Mesendoderm (in vitro differentiated cells): ENCODE data around the gene CALML6.

Source experiments
- DNase-seq: peaks from one replicate; pipeline ENCODE4 v3.0.0; 2013
- H2AK5ac ChIP-seq: 2 replicates; pipeline ENCODE4 v1.6.1; 2013; ENCODE audit warnings: low read length, inconsistent platforms
- H2BK120ac ChIP-seq: 2 replicates; pipeline ENCODE4 v1.6.1; 2013; ENCODE audit warnings: low read depth, mild to moderate bottlenecking, low read length, moderate library complexity, mixed read lengths
- H2BK15ac ChIP-seq: replicated peaks from 2 replicates; pipeline ENCODE4 v1.6.1; 2013; ENCODE audit warnings: low read depth, mild to moderate bottlenecking, moderate library complexity
- H2BK5ac ChIP-seq: 2 replicates; pipeline ENCODE4 v1.6.1; 2013; ENCODE audit warnings: low read length, inconsistent platforms
- H3K18ac ChIP-seq: 2 replicates; pipeline ENCODE4 v1.6.1; 2013; ENCODE audit warnings: mild to moderate bottlenecking, low read length, mixed read lengths
- H3K23ac ChIP-seq: one replicate; pipeline ENCODE4 v1.6.1; 2013; ENCODE audit warnings: low read length
- H3K27ac ChIP-seq: 2 replicates; pipeline ENCODE4 v1.5.1; 2013; ENCODE audit warnings: low read depth, mild to moderate bottlenecking, inconsistent platforms, low read length, moderate library complexity
- H3K27me3 ChIP-seq: 2 replicates; pipeline ENCODE4 v1.6.1; 2013; ENCODE audit warnings: low read length, control low read depth, mild to moderate bottlenecking, inconsistent platforms; ENCODE audit not compliant: insufficient read depth, poor library complexity
- H3K36me3 ChIP-seq: 2 replicates; pipeline ENCODE4 v1.6.1; 2013; ENCODE audit warnings: low read length, inconsistent platforms; ENCODE audit not compliant: control insufficient read depth, insufficient read depth
- H3K4ac ChIP-seq: one replicate; pipeline ENCODE4 v1.6.1; 2013; ENCODE audit warnings: low read depth, mild to moderate bottlenecking, low read length, moderate library complexity
- H3K4me1 ChIP-seq: 2 replicates; pipeline ENCODE4 v1.6.1; 2013; ENCODE audit warnings: low read depth, low read length, inconsistent platforms; ENCODE audit not compliant: control insufficient read depth
- H3K4me2 ChIP-seq: 2 replicates; pipeline ENCODE4 v1.6.1; 2013; ENCODE audit warnings: low read length
- H3K4me3 ChIP-seq: 2 replicates; pipeline ENCODE4 v1.5.1; 2013; ENCODE audit warnings: mild to moderate bottlenecking, low read length
- H3K56ac ChIP-seq: one replicate; pipeline ENCODE4 v1.6.1; 2013; ENCODE audit warnings: low read length
- H3K79me1 ChIP-seq: 2 replicates; pipeline ENCODE4 v1.6.1; 2013; ENCODE audit warnings: low read length, inconsistent platforms
- H3K79me2 ChIP-seq: 2 replicates; pipeline ENCODE4 v1.6.1; 2013; ENCODE audit warnings: mild to moderate bottlenecking, low read length; ENCODE audit not compliant: control insufficient read depth, insufficient read depth
- H3K9ac ChIP-seq: 2 replicates; pipeline ENCODE4 v1.6.1; 2013; ENCODE audit warnings: low read length, inconsistent platforms
- H4K5ac ChIP-seq: one replicate; pipeline ENCODE4 v1.6.1; 2013; ENCODE audit warnings: low read length
- H4K8ac ChIP-seq: one replicate; pipeline ENCODE4 v1.6.1; 2013; ENCODE audit warnings: low read depth, mild to moderate bottlenecking, control low read depth, low read length, moderate library complexity
- WGBS: extraction: QIAGEN DNeasy Blood & Tissue Kit; methylation state at CpG from one replicate; pipeline ENCODE4 v1.1.7; 2013; ENCODE audit warnings: low lambda C conversion rate, missing lambda C conversion rate; ENCODE audit not compliant: insufficient coverage; ENCODE audit errors: extremely low coverage; 5-methylcytosine and 5-hydroxymethylcytosine counted together

CALML6 gene

GRCh38 chr1:1954831-1955441 lies 39.9 kb downstream of the CALML6 start:
- no peak overlapping the region for H3K4ac ChIP-seq
- no peak overlapping the region for H2AK5ac ChIP-seq
- H2BK120ac ChIP-seq: no peak overlapping the region
- no peak overlapping the region for H3K23ac ChIP-seq
- no peak for DNase-seq
- no peak overlapping the region for H3K4me3 ChIP-seq
- no peak overlapping the region for H3K27ac ChIP-seq
- no peak overlapping the region for H4K5ac ChIP-seq
- H2BK5ac ChIP-seq: no peak overlapping the region
- H3K79me2 ChIP-seq: no peaks in the 10 kb centered on the region
- no CpG with 5 or more reads among the region's 46 CpGs for WGBS
- H3K18ac ChIP-seq: no peak overlapping the region
- no peak overlapping the region for H3K9ac ChIP-seq
- H3K79me1 ChIP-seq: no peaks in the 10 kb centered on the region
- H3K36me3 ChIP-seq: no peaks in the 10 kb centered on the region
- no peak overlapping the region for H2BK15ac ChIP-seq
- H3K4me2 ChIP-seq: no peak overlapping the region
- no peak overlapping the region for H3K56ac ChIP-seq
- H4K8ac ChIP-seq: no peak overlapping the region
- no peaks in the 10 kb centered on the region for H3K27me3 ChIP-seq
- H3K4me1 ChIP-seq: no peaks in the 10 kb centered on the region

GRCh38 chr1:1955621-1956094 lies 40.6 kb downstream of the CALML6 start:
- H3K23ac ChIP-seq: no peak overlapping the region
- H3K27me3 ChIP-seq: no peaks in the 10 kb centered on the region
- H3K56ac ChIP-seq: peak overlapping the region; percentile 15
- no peak overlapping the region for H3K4me2 ChIP-seq
- no CpG with 5 or more reads among the region's 14 CpGs for WGBS
- H3K9ac ChIP-seq: no peak overlapping the region
- H2AK5ac ChIP-seq: no peak overlapping the region
- no peak overlapping the region for H3K27ac ChIP-seq
- peak; percentile 28 for DNase-seq
- no peak overlapping the region for H3K18ac ChIP-seq
- H3K4me1 ChIP-seq: peaks cover 3% of the 10 kb centered on the region
- H3K4me3 ChIP-seq: no peak overlapping the region
- H2BK5ac ChIP-seq: no peak overlapping the region
- no peaks in the 10 kb centered on the region for H3K79me2 ChIP-seq
- no peak overlapping the region for H3K4ac ChIP-seq
- H2BK15ac ChIP-seq: no peak overlapping the region
- no peaks in the 10 kb centered on the region for H3K36me3 ChIP-seq
- no peak overlapping the region for H4K5ac ChIP-seq
- H2BK120ac ChIP-seq: no peak overlapping the region
- no peaks in the 10 kb centered on the region for H3K79me1 ChIP-seq
- H4K8ac ChIP-seq: no peak overlapping the region

DNA sequence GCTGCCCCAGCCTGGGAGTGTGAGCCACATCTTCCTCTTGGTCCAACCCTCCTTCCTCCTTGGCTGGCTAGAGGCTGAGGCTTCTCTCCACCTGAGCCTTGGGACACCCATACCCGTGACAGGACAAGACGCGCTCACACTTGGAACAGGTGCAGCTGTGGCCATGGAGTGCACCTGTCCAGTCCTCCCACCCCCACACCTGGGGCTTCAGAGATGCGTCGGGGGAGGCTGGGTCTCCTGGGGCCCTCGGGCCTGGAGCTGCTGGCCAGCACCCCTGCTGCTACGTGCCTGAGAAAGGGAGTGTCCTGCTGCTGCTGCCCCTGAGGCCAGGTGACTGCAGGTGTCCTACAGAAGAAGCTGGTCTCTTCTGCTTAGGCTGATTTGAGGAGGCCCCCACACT lies 41.0 kb downstream of the CALML6 start:
- Histone ChIP-seq H3K18ac (no peak overlapping the region), H3K4ac (no peak overlapping the region), H3K27ac (no peak overlapping the region), H3K56ac (no peak overlapping the region), H2BK5ac (no peak overlapping the region), H4K5ac (no peak overlapping the region), H3K4me1 (peaks cover 3% of the 10 kb centered on the region), H4K8ac (no peak overlapping the region), H2AK5ac (no peak overlapping the region), H3K4me3 (no peak overlapping the region), H3K79me1 (no peaks in the 10 kb centered on the region), H2BK15ac (no peak overlapping the region), H3K23ac (no peak overlapping the region), H2BK120ac (no peak overlapping the region), H3K36me3 (no peaks in the 10 kb centered on the region), H3K27me3 (no peaks in the 10 kb centered on the region), H3K79me2 (no peaks in the 10 kb centered on the region), H3K9ac (no peak overlapping the region), H3K4me2 (no peak overlapping the region)
- no CpG with 5 or more reads among the region's 7 CpGs for WGBS
- DNase-seq: no peak

GRCh38 chr1:1956586-1957532 lies 41.8 kb downstream of the CALML6 start:
- no peak overlapping the region for H4K5ac ChIP-seq
- H3K9ac ChIP-seq: no peak overlapping the region
- H3K4me3 ChIP-seq: no peak overlapping the region
- H3K4ac ChIP-seq: no peak overlapping the region
- H3K4me2 ChIP-seq: no peak overlapping the region
- no peak overlapping the region for H3K23ac ChIP-seq
- no peaks in the 10 kb centered on the region for H3K27me3 ChIP-seq
- no peak overlapping the region for H3K27ac ChIP-seq
- H3K18ac ChIP-seq: no peak overlapping the region
- H3K79me2 ChIP-seq: no peaks in the 10 kb centered on the region
- H3K79me1 ChIP-seq: no peaks in the 10 kb centered on the region
- no peak overlapping the region for H2BK15ac ChIP-seq
- DNase-seq: no peak
- WGBS: no CpG with 5 or more reads among the region's 38 CpGs
- no peak overlapping the region for H4K8ac ChIP-seq
- no peak overlapping the region for H2AK5ac ChIP-seq
- H3K36me3 ChIP-seq: no peaks in the 10 kb centered on the region
- no peak overlapping the region for H2BK5ac ChIP-seq
- H3K56ac ChIP-seq: no peak overlapping the region
- H3K4me1 ChIP-seq: peaks cover 3% of the 10 kb centered on the region
- no peak overlapping the region for H2BK120ac ChIP-seq

DNA sequence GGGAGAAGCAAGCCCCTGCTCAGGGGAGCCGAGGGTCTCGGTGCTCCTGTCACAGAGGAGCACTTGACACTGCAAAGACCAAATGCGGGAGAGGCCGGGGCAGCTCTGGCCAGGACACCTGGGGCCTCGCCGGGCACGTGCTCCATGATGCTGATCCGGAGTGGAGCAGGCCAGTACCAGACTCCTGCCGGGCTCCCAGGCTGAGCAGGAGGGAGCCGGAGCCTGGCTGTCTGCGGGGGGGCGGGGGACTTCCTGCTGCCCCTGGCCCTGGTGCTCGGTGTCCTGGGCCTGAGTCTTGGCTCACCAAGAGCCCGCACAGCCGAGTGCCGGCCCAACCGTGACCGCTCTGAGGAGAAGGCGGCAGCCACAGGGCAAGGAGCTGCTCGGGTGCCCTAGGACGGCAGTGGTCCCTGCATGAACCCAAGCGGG lies 42.5 kb downstream of the CALML6 start:
- no peak for DNase-seq
- H3K4me1 ChIP-seq: peaks cover 3% of the 10 kb centered on the region
- no peak overlapping the region for H3K4ac ChIP-seq
- no peaks in the 10 kb centered on the region for H3K79me2 ChIP-seq
- whole genome bisulfite sequencing: no CpG with 5 or more reads among the region's 22 CpGs
- H3K27me3 ChIP-seq: no peaks in the 10 kb centered on the region
- no peak overlapping the region for H3K27ac ChIP-seq
- H3K9ac ChIP-seq: no peak overlapping the region
- peak overlapping the region; percentile 42 for H3K56ac ChIP-seq
- no peak overlapping the region for H3K23ac ChIP-seq
- H3K79me1 ChIP-seq: no peaks in the 10 kb centered on the region
- H3K18ac ChIP-seq: no peak overlapping the region
- no peak overlapping the region for H4K5ac ChIP-seq
- no peak overlapping the region for H2AK5ac ChIP-seq
- no peak overlapping the region for H2BK15ac ChIP-seq
- H3K4me2 ChIP-seq: no peak overlapping the region
- no peak overlapping the region for H2BK120ac ChIP-seq
- no peak overlapping the region for H4K8ac ChIP-seq
- no peak overlapping the region for H3K4me3 ChIP-seq
- no peak overlapping the region for H2BK5ac ChIP-seq
- no peaks in the 10 kb centered on the region for H3K36me3 ChIP-seq
